Dendritic cell treated with granulocyte-macrophage colony-stimulating factor and Interleukin-4, amounts not matched to agents 40 ng/mL and 50 ng/mL, for 4 days (primary cell): Measurements from ENCODE around the gene ZNF516.
"Not testable (repeated sequence)": the region's sequence is repeated elsewhere in the genome, so short reads cannot be mapped to it uniquely, and the experiment has no call there.

Source experiments
- H3K27ac Mint-ChIP-seq: one replicate; pipeline ENCODE4 v1.8.0; 2022; ENCODE audit warnings: mild to moderate bottlenecking, mixed read lengths
- H3K27me3 Mint-ChIP-seq: one replicate; pipeline ENCODE4 v1.8.0; 2022; ENCODE audit warnings: mild to moderate bottlenecking, mixed read lengths
- H3K36me3 Mint-ChIP-seq: one replicate; pipeline ENCODE4 v1.8.0; 2022; ENCODE audit warnings: low read depth, mixed read lengths
- H3K4me1 Mint-ChIP-seq: one replicate; pipeline ENCODE4 v1.8.0; 2022; ENCODE audit warnings: low read depth, mixed read lengths
- H3K4me3 Mint-ChIP-seq: one replicate; pipeline ENCODE4 v1.8.0; 2022; ENCODE audit warnings: mild to moderate bottlenecking, moderate library complexity, mixed read lengths
- H3K9me3 Mint-ChIP-seq: one replicate; pipeline ENCODE4 v1.8.0; 2022; ENCODE audit warnings: mixed read lengths
- intact Hi-C: fragments of 100-400 bp; cut with micrococcal nuclease; formaldehyde crosslinking; loops from one replicate; pipeline ENCODE4 v1.15.0; 2022

The ZNF516 gene

DNA sequence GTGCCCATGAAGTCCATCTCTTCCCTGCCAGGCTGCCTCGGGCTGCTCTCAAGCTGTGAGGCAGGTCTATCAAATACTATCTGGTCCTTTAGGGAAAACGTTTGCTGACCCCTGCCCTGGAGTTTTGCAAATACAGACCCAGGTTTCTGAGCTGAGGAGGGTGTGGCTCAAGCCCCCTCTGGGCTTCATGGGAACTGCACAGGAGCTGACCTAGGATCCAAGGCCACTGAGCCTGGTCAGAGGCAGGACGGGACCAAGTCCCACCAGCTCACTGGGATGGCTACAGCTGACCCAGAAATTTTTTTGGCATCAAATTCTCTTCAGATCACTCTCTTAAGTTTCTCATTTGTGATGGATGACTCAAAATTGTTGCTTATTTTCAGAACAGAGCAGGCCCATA lies 14.1 kb downstream of the ZNF516 start:
- intact Hi-C loops = loop anchor here (10.0 kb wide), 1 partner anchor 204 kb away; no protein-coding TSS in a partner anchor
- Mint-ChIP-seq H3K9me3 (no peaks in the 10 kb centered on the region), H3K4me1 (peaks cover 91% of the 10 kb centered on the region), H3K36me3 (peaks cover 49% of the 10 kb centered on the region), H3K27ac (no peak overlapping the region), H3K4me3 (no peak overlapping the region), H3K27me3 (no peaks in the 10 kb centered on the region)

DNA sequence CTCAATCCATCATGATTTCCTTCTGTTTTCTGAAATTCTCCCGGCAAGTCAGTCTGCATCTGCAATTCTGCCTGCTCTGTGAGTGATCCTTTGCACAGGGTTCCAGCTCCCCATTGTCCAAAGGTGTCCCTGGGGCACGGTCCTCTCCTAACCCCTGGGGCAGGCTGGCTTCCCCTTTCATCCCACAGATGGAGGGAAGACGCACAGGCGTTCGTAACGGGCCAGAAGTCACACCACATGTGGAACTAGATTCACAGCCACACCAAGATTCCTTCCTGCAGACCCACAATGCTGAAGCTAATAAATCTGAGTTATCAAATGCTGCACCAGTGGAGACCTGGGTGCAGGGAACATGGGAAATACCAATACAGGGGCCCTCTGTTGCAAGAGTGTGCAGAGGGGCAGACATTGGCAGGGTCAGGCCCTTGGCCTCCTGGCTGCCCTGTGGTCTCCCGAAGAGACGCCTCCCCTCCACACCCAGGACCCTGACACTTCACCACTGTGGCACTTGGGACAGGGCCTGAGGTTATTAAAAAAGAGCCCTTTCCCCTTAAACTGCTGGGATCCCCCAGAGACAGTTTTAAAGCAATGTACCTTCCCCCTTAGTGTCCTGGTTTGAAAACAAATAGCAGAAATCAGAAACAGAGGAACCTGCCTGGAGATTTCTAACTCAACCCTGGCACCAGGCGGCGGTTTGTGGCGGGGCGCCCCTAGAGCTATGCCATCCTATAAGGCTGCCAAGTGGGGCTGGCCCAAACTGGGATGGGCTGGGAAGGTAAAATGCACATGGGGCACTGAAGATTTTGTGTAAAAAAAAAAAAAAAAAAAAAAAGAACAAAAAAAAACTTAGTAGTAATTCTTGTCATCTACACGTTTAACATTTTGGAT lies 15.4 kb downstream of the ZNF516 start:
- H3K27ac Mint-ChIP-seq = peak overlapping the region; percentile 31
- H3K27me3 Mint-ChIP-seq = no peaks in the 10 kb centered on the region
- peaks cover 39% of the 10 kb centered on the region for H3K36me3 Mint-ChIP-seq

DNA sequence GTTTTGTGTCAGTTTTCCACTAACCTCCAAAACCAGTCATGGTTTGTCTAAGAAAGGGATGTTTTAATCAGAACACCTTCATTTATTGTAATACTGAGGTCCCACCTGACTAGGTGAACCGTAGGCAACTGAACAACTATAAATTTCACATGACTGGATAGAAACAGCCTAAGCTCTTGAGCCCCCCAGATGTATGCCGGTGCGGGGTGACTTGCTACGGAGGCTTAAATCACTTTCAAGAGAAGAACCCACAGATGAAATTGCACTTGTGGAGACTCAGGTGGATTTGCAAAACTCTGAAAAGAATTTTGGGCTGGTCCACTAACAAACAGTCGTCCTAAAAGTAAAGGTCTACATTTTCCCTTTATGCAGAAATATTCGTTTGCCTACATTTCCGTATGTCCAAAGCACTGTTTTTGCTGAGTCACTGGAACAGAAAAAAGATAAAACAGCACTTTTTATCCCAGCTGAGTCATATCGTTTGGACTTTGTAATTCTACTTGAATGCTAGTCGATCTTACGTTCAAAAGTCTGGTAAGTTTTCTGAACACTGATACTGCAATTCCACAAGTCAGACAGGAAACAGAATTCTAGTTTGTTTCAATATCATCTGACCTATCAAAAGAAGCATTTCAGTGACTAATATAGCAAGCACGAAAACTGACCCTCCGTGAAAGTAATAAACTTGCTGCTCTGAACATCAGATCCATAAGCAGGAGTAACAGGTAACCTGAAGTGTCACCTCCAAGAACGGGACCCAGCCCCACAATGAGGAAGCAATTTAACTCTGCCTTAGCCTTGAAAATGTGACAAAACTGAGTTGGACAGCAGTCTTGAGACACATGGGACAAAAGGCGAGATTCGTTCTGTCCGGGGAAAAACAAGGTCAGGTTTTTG lies 18.1 kb downstream of the ZNF516 start:
- H3K4me3 Mint-ChIP-seq = peak overlapping the region; percentile 32
- H3K4me1 Mint-ChIP-seq = peaks cover 91% of the 10 kb centered on the region
- H3K36me3 Mint-ChIP-seq = peaks cover 24% of the 10 kb centered on the region
- peak overlapping the region; percentile 78 for H3K27ac Mint-ChIP-seq
- H3K27me3 Mint-ChIP-seq = no peaks in the 10 kb centered on the region
- no peaks in the 10 kb centered on the region for H3K9me3 Mint-ChIP-seq
- intact Hi-C loops = loop anchor here (5.0 to 10.0 kb wide), 2 partner anchors 80 to 148 kb away; no protein-coding TSS in a partner anchor

More for the DNA sequence above, 15.4 kb downstream of the ZNF516 start:
- Mint-ChIP-seq H3K4me1 (peaks cover 91% of the 10 kb centered on the region), H3K4me3 (no peak overlapping the region), H3K9me3 (no peaks in the 10 kb centered on the region)
- intact Hi-C loops = loop anchor here (5.0 to 10.0 kb wide), 3 partner anchors 82 to 205 kb away; no protein-coding TSS in a partner anchor

DNA sequence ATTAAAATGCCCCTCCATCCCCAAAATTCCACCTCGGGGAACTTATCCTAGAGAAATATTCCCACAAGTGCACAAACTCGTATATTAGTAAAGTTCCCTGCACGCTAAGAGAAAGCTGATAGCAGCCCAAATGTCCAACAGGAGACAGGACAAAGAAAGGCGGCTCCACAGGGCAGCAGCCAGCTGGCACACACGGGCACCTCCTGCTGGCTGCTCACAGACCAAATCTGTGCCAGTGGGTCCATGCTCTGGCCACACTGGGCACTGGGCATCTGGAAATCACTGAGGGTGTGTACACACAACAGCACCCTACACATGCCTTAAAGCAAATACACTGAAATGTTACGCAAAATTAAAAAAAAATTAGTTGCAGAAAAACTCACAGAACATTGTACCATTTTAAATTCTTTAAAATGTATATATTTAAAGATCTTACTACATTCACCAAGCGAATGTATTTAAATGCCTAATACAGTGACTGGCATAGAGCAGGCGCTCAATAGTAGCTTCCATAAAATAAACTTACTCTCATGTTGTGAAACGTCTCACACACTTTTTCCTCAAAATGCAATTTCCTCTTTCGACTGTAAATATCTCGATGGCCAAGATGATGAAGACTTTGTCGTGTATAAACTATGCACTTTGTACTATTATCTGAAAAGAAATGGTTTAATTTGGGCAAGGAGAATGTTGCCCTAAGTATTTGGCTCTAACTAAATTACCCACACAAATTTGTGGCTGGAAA lies 19.4 kb downstream of the ZNF516 start:
- intact Hi-C loops = loop anchor here (5.0 to 10.0 kb wide), 2 partner anchors 78 to 149 kb away; no protein-coding TSS in a partner anchor
- H3K27ac Mint-ChIP-seq = no peak overlapping the region
- peaks cover 25% of the 10 kb centered on the region for H3K36me3 Mint-ChIP-seq
- peaks cover 92% of the 10 kb centered on the region for H3K4me1 Mint-ChIP-seq
- H3K27me3 Mint-ChIP-seq = no peaks in the 10 kb centered on the region
- no peak overlapping the region for H3K4me3 Mint-ChIP-seq
- no peaks in the 10 kb centered on the region for H3K9me3 Mint-ChIP-seq

DNA sequence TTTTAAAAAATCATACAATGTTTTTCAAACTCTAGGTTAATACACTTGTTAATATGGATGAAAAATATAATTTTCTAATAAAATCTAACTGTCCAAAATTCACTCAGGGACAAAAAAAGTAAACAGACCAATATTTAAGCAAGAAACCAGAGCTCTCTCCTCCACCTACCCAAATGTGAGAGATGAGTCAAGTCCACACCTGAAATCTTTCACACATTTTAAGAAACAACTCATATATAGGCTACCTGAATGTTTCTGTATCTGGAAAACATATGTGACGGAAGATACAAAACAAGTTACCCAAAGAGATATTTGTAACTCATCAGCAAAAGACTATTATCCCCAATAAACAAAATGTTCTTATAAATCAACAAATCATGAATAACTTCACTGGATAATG lies 20.2 kb downstream of the ZNF516 start:
- H3K27ac Mint-ChIP-seq = no peak overlapping the region
- intact Hi-C loops = loop anchor here (5.0 to 10.0 kb wide), 2 partner anchors 78 to 150 kb away; no protein-coding TSS in a partner anchor
- peaks cover 95% of the 10 kb centered on the region for H3K4me1 Mint-ChIP-seq
- peaks cover 24% of the 10 kb centered on the region for H3K36me3 Mint-ChIP-seq
- H3K4me3 Mint-ChIP-seq = no peak overlapping the region
- no peaks in the 10 kb centered on the region for H3K9me3 Mint-ChIP-seq
- no peaks in the 10 kb centered on the region for H3K27me3 Mint-ChIP-seq

DNA sequence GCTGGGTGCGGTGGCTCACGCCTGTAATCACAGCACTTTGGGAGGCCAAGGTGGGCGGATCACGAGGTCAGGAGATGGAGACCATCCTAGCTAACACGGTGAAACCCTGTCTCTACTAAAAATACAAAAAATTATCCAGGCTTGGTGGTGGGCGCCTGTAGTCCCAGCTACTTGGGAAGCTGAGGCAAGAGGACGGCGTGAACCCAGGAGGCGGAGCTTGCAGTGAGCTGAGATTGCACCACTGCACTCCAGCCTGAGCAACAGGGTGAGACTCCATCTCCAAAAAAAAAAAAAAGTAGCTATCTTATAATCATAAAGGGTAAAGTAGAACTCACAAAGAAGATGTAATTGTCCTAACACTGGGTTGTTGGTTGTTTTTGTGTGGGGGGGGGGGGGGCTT lies 21.5 kb downstream of the ZNF516 start:
- not testable (repeated sequence) for H3K9me3 Mint-ChIP-seq, H3K27ac Mint-ChIP-seq, H3K27me3 Mint-ChIP-seq, H3K4me3 Mint-ChIP-seq
- Mint-ChIP-seq H3K4me1 (peaks cover 88% of the 10 kb centered on the region), H3K36me3 (peaks cover 24% of the 10 kb centered on the region)
- intact Hi-C loops = loop anchor here (10.0 kb wide), 1 partner anchor 151 kb away; no protein-coding TSS in a partner anchor

DNA sequence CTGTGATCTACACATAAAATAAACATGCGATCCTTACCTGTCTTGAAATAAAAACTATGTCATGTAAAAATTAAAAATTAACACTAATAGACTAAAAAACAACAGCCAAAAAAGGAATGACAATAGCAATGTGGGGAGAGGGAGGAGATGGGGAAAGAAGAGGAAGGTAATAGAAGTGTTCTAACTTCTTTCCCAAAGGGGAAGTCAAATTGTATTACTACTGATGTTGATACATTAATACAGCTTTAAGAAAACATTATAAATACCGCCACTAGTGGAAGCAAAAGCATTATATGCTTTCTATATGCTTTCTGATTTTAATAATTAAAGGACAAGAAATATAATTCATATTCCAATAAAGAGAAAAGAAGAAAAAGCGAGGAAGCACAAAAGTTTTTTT lies 22.2 kb downstream of the ZNF516 start:
- peaks cover 24% of the 10 kb centered on the region for H3K36me3 Mint-ChIP-seq
- H3K27ac Mint-ChIP-seq = no peak overlapping the region

DNA sequence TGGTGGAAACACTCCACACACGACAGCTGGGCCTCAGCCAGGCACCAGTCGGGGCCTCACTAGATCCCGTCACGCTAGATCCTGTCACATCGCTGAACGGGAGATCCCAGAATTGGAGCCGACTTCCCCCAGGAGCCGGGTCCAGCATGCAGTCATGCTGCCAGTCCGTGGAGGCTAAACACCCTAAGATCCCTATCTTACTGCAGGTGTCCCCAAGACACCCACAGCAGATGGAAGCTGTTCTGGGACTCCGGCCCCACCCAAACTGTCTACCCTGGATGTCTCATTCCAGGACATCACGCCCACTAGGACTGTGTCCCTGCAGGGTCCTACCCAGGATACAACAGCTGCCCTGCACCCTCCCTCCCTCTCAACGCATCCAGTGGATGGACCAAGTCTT lies 23.4 kb downstream of the ZNF516 start:
- H3K4me3 Mint-ChIP-seq = no peak overlapping the region
- no peaks in the 10 kb centered on the region for H3K27me3 Mint-ChIP-seq
- H3K27ac Mint-ChIP-seq = peak overlapping the region; percentile 41
- no peaks in the 10 kb centered on the region for H3K9me3 Mint-ChIP-seq
- H3K36me3 Mint-ChIP-seq = peaks cover 27% of the 10 kb centered on the region
- peaks cover 89% of the 10 kb centered on the region for H3K4me1 Mint-ChIP-seq
- intact Hi-C loops = loop anchor here (10.0 kb wide), 1 partner anchor 153 kb away; no protein-coding TSS in a partner anchor

More for the DNA sequence above, 22.2 kb downstream of the ZNF516 start:
- no peak overlapping the region for H3K4me3 Mint-ChIP-seq
- no peaks in the 10 kb centered on the region for H3K27me3 Mint-ChIP-seq
- peaks cover 90% of the 10 kb centered on the region for H3K4me1 Mint-ChIP-seq
- H3K9me3 Mint-ChIP-seq = no peaks in the 10 kb centered on the region
- intact Hi-C loops = loop anchor here (10.0 kb wide), 1 partner anchor 152 kb away; no protein-coding TSS in a partner anchor

DNA sequence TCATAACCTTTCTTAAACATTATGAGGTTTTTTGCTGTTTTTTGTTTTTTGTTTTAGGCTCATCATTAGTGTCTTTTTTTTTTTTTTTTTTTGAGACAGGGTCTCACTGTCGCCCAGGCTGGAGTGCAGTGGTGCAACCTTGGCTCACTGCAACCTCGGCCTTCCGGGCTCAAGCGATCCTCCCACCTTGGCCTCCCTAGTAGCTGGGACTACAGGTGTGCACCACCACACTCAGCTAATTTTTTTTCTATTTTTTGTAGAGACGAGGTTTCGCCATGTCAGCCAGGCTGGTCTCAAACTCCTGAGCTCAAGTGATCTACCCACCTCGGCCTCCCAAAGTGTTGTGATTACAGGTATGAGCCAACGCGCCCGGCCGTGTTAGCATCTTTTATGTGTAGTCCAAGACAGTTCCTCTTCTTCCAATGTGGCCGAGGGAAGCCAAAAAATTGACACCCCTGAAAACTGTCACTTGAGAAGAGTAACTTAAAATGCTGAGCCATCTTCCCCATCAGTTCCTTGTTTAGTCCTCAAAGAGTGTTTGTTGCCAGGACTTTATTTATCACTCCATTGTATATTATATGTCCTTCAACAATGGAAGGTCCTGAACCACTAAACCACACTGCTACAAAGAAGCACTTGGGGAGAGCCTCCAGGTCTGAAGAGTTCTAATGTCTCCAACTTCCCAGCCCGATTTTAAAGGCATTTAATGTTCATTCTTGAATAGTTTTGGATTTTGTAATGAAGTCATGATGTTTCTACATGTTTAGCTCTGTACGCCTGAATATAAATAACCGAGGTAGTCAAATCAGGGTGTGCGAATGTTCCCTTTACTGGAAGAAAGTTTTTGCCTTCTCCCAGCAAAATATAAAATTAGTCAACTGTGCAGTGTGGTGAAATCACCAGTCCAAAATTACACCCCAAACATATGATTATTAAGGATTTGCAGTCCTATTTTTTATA lies 26.4 kb downstream of the ZNF516 start:
- intact Hi-C loops = no loop called here
- Mint-ChIP-seq H3K36me3 (peaks cover 57% of the 10 kb centered on the region), H3K9me3 (no peaks in the 10 kb centered on the region), H3K4me1 (peaks cover 89% of the 10 kb centered on the region), H3K27me3 (no peaks in the 10 kb centered on the region), H3K4me3 (peak overlapping the region; percentile 26), H3K27ac (peak overlapping the region; percentile 22)

DNA sequence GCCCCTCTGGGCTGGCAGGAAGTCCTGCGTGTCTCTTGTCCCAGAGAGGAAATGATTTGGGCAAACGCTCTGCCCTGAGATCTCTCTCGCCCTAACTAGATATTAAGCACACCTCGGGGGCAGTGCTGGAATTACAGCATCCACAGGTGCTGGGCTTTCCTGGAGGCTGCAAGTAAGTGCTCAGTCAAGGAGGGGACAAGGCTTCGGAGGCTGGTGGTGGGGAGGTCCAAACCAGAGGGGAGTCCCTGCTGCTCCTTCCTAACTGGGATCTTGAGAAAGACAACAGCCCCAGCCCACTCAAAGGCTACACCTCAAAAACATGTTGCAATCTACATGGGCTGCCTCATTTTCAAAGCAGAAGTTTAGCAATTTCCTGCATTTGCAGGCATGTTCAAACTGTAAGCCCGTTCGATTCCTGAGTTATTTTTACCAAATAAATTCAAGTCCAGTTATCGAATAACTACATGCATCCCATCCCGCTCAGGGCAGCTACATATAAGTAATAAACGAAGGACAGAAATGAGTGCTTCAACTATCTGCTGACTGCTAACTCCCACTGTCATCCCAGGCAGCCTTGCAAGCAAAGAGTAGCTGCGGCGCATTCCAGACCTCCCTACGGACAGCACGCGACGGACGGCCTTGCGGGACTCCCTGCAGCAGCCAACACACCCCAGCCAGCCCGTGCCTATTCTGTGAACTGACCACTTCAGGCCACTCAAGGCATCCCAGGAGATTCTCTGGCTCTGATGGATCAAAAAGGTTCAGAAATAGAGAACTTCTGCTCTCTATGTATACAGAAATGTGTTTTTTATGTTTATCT lies 27.5 kb downstream of the ZNF516 start:
- peaks cover 66% of the 10 kb centered on the region for H3K36me3 Mint-ChIP-seq
- no peaks in the 10 kb centered on the region for H3K27me3 Mint-ChIP-seq
- peak overlapping the region; percentile 44 for H3K4me3 Mint-ChIP-seq
- intact Hi-C loops = no loop called here
- H3K9me3 Mint-ChIP-seq = no peaks in the 10 kb centered on the region
- peak overlapping the region; percentile 28 for H3K27ac Mint-ChIP-seq
- peaks cover 84% of the 10 kb centered on the region for H3K4me1 Mint-ChIP-seq

DNA sequence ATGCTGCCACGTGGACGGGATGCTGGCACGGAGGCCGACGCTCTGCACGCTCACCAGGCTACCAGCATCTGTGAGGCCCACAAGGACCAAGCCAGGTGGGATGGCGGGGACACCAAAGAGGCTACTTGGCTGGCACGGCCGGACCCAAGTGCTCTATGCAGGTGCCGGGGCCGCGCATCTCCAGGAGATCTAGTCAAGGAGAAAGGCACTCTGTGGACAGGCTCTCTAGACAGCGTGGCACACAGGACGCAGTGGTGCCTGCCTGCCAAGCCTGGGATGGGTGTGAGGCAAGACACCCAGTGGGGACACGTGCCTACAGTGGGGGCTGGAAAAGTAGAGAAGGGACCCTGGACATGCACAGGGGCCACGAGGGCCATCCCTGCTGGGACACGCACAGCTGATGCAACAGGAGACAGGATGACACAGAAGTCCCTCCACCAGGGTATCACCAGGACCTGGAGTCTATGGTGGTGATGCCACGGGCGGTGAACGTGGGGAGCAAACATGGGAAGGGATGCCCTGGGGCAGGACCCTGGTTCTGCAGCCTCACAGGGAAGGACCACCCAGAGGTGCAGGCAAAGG lies 28.5 kb downstream of the ZNF516 start:
- H3K36me3 Mint-ChIP-seq = peaks cover 66% of the 10 kb centered on the region
- intact Hi-C loops = no loop called here
- H3K4me1 Mint-ChIP-seq = peaks cover 84% of the 10 kb centered on the region
- H3K27ac Mint-ChIP-seq = peak overlapping the region; percentile 11
- H3K9me3 Mint-ChIP-seq = no peaks in the 10 kb centered on the region
- H3K4me3 Mint-ChIP-seq = no peak overlapping the region
- H3K27me3 Mint-ChIP-seq = no peaks in the 10 kb centered on the region
